Islet of Langerhans (tissue), 1 donor: ENCODE measurements around the gene CTDSPL.
"Not testable (repeated sequence)": the region's sequence is repeated elsewhere in the genome, so short reads cannot be mapped to it uniquely, and the experiment has no call there.

Source experiments
- FAIRE-seq: peaks from one replicate; lab custom pipeline; 2011; peaks lifted over from hg19 to GRCh38; lab: Jason Lieb, UNC

Gene CTDSPL

GRCh38 chr3:38019658-38020341 is 158.1 kb downstream of the CTDSPL start:
- no peak for FAIRE-seq

GRCh38 chr3:38020342-38020726 is 158.7 kb downstream of the CTDSPL start:
- FAIRE-seq: no peak

GRCh38 chr3:38021196-38021595 is 159.5 kb downstream of the CTDSPL start:
- no peak for FAIRE-seq

GRCh38 chr3:38022301-38022700 is 160.6 kb downstream of the CTDSPL start:
- no peak for FAIRE-seq

GRCh38 chr3:38022896-38023709 is 161.4 kb downstream of the CTDSPL start:
- no peak for FAIRE-seq

GRCh38 chr3:38026856-38027255 is 165.2 kb downstream of the CTDSPL start:
- FAIRE-seq: no peak

GRCh38 chr3:38027466-38028465 is 166.1 kb downstream of the CTDSPL start:
- no peak for FAIRE-seq

GRCh38 chr3:38028621-38029361 is 167.1 kb downstream of the CTDSPL start:
- no peak for FAIRE-seq

GRCh38 chr3:38029400-38030125 is 167.9 kb downstream of the CTDSPL start, which contains the start of gene PLCD1:
PLCD1 (minus strand) TSS chr3:38029642; CDS start chr3:38029539, 103 bp downstream.
- FAIRE-seq: no peak

GRCh38 chr3:38030126-38031021 is 168.7 kb downstream of the CTDSPL start:
- FAIRE-seq: no peak

- no peak for FAIRE-seq
Measured at GRCh38 chr3:38031022-38031994, 169.6 kb downstream of the CTDSPL start.

- FAIRE-seq: no peak
Measured at GRCh38 chr3:38032328-38032865, 170.7 kb downstream of the CTDSPL start.

GRCh38 chr3:38033586-38033985 is 171.9 kb downstream of the CTDSPL start:
- FAIRE-seq: not testable (repeated sequence)
